OCI-LY1 (cell line): ENCODE results near the gene MSH3.

ENCODE experiments used
- H2AFZ ChIP-seq: fragments of 200-600 bp; sonication (generic), shearing (Covaris generic); 2 replicates; pipeline ENCODE4 v1.6.0; 2014; ENCODE audit warnings: antibody characterized with exemption, mild to moderate bottlenecking, low read length
- H3F3A ChIP-seq: fragments of 200-600 bp; sonication (generic), shearing (Covaris generic); 2 replicates; pipeline ENCODE4 v1.6.0; 2014; ENCODE audit warnings: mild to moderate bottlenecking, antibody characterized with exemption, low read length, moderate library complexity; ENCODE audit not compliant: insufficient read depth
- H3K27ac ChIP-seq: fragments of 200-600 bp; sonication (generic); 2 replicates; pipeline ENCODE4 v1.5.1; 2014; ENCODE audit warnings: low read length, mixed run types, mild to moderate bottlenecking, low read depth; ENCODE audit not compliant: poor library complexity, severe bottlenecking
- H3K27me3 ChIP-seq: fragments of 200-600 bp; sonication (generic); 2 replicates; pipeline ENCODE4 v1.6.0; 2014; ENCODE audit warnings: antibody characterized with exemption, mild to moderate bottlenecking, low read length, moderate library complexity; ENCODE audit not compliant: insufficient read depth
- H3K36me3 ChIP-seq: fragments of 200-600 bp; sonication (generic); 2 replicates; pipeline ENCODE4 v1.6.1; 2014; ENCODE audit warnings: mild to moderate bottlenecking, antibody characterized with exemption, low read length, moderate library complexity, mixed read lengths; ENCODE audit not compliant: insufficient read depth
- H3K4me1 ChIP-seq: fragments of 200-600 bp; sonication (generic); 2 replicates; pipeline ENCODE4 v1.5.1; 2014; ENCODE audit warnings: mild to moderate bottlenecking, low read length, moderate library complexity; ENCODE audit not compliant: insufficient read depth, severe bottlenecking
- H3K4me2 ChIP-seq: fragments of 200-600 bp; sonication (generic), shearing (Covaris generic); 2 replicates; pipeline ENCODE4 v1.6.1; 2014; ENCODE audit warnings: low read length
- H3K4me3 ChIP-seq: fragments of 200-600 bp; sonication (generic); 2 replicates; pipeline ENCODE4 v1.5.1; 2014; ENCODE audit warnings: low read length, low read depth, mild to moderate bottlenecking, mixed read lengths; ENCODE audit not compliant: poor library complexity, severe bottlenecking
- H3K79me2 ChIP-seq: fragments of 200-600 bp; shearing (Covaris generic); 2 replicates; pipeline ENCODE4 v1.6.1; 2016; ENCODE audit warnings: mixed run types, low read length, mixed read lengths; ENCODE audit not compliant: insufficient read depth
- H3K9ac ChIP-seq: fragments of 200-600 bp; sonication (generic), shearing (Covaris generic); 2 replicates; pipeline ENCODE4 v1.6.1; 2014; ENCODE audit warnings: mild to moderate bottlenecking, low read length, mixed read lengths
- H3K9me2 ChIP-seq: fragments of 200-600 bp; sonication (generic), shearing (Covaris generic); 2 replicates; pipeline ENCODE4 v1.6.1; 2014; ENCODE audit warnings: low read depth, mild to moderate bottlenecking, low read length, mixed read lengths
- H3K9me3 ChIP-seq: fragments of 200-600 bp; shearing (Covaris generic); 2 replicates; pipeline ENCODE4 v1.6.1; 2014; ENCODE audit warnings: low read length, mixed read lengths
- H4K20me1 ChIP-seq: fragments of 200-600 bp; sonication (generic), shearing (Covaris generic); 2 replicates; pipeline ENCODE4 v1.6.0; 2016; ENCODE audit warnings: mild to moderate bottlenecking, low read length; ENCODE audit not compliant: insufficient read depth
- EZH2 ChIP-seq: fragments of 200-600 bp; sonication (generic), shearing (Covaris generic); IDR thresholded peaks from 2 replicates; pipeline ENCODE4 v1.8.0; 2017; ENCODE audit warnings: borderline replicate concordance, mixed run types, mild to moderate bottlenecking, antibody characterized with exemption, low read length, moderate library complexity, mixed read lengths
- TF ChIP-seq, protein P1 (sequence below): fragments of 200-600 bp; sonication (generic), shearing (Covaris generic); IDR thresholded peaks from 2 replicates; pipeline ENCODE4 v1.5.1; 2017; ENCODE audit warnings: mild to moderate bottlenecking, antibody characterized with exemption, low read length, moderate library complexity, mixed read lengths

Gene MSH3

DNA sequence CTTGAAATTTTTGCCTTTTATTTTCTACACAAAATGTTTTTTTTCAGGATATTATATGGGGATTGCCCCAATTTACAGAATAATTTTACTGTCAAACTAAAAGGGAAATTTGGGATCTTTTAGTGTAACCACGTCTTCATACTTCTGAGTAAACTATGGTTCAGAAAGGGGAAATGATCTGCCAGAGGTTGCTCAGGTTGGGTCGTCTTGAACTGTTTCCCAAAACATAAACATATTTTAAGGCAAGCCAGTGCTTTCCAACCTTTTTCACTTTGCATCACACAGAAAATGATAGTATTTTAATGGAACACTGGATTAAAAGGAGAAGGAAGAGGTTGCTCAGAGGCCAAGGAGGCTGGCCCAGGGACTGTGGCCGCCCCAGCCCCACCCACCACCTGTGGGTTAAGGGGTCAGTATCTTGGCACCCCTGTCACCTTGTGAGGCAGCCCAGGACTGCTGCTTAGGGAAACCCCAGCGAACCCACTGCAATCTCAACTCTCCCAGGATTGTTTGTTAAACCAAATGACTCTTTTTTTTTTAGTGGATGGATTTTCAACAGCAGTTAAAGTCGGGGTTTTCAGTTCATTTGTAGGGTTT lies 143.1 kb downstream of the MSH3 start:
- Histone ChIP-seq H3F3A (no peaks in the 10 kb centered on the region), H3K9me3 (no peaks in the 10 kb centered on the region), H3K9ac (no peak overlapping the region), H3K36me3 (peaks cover 32% of the 10 kb centered on the region), H3K4me2 (no peak overlapping the region), H3K27ac (no peak overlapping the region), H2AFZ (no peak overlapping the region), H3K27me3 (no peaks in the 10 kb centered on the region), H4K20me1 (no peaks in the 10 kb centered on the region), H3K4me1 (no peaks in the 10 kb centered on the region), H3K79me2 (no peaks in the 10 kb centered on the region), H3K4me3 (no peak overlapping the region), H3K9me2 (no peaks in the 10 kb centered on the region)
- TF ChIP-seq EZH2, result no peak
- TF ChIP-seq, protein P1, sequence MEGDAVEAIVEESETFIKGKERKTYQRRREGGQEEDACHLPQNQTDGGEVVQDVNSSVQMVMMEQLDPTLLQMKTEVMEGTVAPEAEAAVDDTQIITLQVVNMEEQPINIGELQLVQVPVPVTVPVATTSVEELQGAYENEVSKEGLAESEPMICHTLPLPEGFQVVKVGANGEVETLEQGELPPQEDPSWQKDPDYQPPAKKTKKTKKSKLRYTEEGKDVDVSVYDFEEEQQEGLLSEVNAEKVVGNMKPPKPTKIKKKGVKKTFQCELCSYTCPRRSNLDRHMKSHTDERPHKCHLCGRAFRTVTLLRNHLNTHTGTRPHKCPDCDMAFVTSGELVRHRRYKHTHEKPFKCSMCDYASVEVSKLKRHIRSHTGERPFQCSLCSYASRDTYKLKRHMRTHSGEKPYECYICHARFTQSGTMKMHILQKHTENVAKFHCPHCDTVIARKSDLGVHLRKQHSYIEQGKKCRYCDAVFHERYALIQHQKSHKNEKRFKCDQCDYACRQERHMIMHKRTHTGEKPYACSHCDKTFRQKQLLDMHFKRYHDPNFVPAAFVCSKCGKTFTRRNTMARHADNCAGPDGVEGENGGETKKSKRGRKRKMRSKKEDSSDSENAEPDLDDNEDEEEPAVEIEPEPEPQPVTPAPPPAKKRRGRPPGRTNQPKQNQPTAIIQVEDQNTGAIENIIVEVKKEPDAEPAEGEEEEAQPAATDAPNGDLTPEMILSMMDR, result no peak

DNA sequence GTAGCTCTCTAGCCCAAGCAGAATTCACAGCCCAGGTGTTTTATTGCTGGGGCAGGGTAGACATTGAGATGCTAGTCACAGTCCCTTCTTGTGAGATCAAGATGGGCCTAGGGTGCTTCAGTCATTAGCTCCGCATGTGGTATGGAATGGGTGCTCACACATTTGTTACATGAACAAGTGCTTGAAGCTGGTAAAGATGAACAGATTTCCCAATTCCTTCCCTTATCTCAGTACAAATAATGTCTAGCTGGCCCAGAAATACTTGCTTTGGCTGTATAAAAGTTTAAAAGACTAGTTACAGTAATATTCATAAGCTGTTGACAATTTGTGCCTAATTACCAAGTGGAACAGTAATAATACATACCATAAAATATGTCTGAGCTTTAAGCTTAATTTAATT lies 143.7 kb downstream of the MSH3 start:
- H3K27ac ChIP-seq, result no peak overlapping the region
- H3K36me3 ChIP-seq, result peaks cover 26% of the 10 kb centered on the region

DNA sequence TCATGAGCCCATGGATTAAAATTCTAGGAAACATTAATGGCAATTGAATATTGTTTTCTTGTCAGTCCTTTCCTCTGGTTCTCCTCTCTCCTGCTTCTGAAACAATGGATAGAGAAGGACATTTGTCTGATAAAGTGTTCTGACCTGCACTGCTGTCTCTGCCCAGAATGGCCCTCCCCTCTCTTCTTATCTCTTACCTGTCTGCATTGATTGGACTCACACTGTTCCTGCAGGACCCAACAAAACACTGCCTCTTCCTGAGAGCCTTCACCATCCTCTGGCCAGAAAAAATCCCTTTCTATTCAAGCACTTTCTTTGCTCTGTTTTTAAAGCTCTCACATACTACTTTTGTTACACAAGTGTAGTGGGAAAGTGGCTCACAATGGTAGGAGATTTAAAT lies 144.2 kb downstream of the MSH3 start:
- Histone ChIP-seq H3K4me2 (no peak overlapping the region), H3K4me1 (no peaks in the 10 kb centered on the region), H3K9me3 (no peaks in the 10 kb centered on the region), H3K4me3 (no peak overlapping the region), H3K79me2 (no peaks in the 10 kb centered on the region), H3K27me3 (no peaks in the 10 kb centered on the region), H3K9ac (no peak overlapping the region), H3K27ac (no peak overlapping the region), H2AFZ (no peak overlapping the region), H3K9me2 (no peaks in the 10 kb centered on the region), H3F3A (no peaks in the 10 kb centered on the region), H3K36me3 (peaks cover 21% of the 10 kb centered on the region), H4K20me1 (no peaks in the 10 kb centered on the region)
- no peak for TF ChIP-seq EZH2
- TF ChIP-seq, protein P1, result no peak

More for the DNA sequence above, 143.7 kb downstream of the MSH3 start:
- no peaks in the 10 kb centered on the region for H3K9me3 ChIP-seq
- H3K4me1 ChIP-seq, result no peaks in the 10 kb centered on the region
- no peaks in the 10 kb centered on the region for H3F3A ChIP-seq
- no peaks in the 10 kb centered on the region for H3K9me2 ChIP-seq
- TF ChIP-seq EZH2, result no peak
- TF ChIP-seq, protein P1, result no peak
- H4K20me1 ChIP-seq, result no peaks in the 10 kb centered on the region
- no peak overlapping the region for H3K4me3 ChIP-seq
- H3K9ac ChIP-seq, result no peak overlapping the region
- H3K4me2 ChIP-seq, result no peak overlapping the region
- H3K27me3 ChIP-seq, result no peaks in the 10 kb centered on the region
- no peak overlapping the region for H2AFZ ChIP-seq
- H3K79me2 ChIP-seq, result no peaks in the 10 kb centered on the region
